ENCODE results near the gene RNF115.

DNA sequence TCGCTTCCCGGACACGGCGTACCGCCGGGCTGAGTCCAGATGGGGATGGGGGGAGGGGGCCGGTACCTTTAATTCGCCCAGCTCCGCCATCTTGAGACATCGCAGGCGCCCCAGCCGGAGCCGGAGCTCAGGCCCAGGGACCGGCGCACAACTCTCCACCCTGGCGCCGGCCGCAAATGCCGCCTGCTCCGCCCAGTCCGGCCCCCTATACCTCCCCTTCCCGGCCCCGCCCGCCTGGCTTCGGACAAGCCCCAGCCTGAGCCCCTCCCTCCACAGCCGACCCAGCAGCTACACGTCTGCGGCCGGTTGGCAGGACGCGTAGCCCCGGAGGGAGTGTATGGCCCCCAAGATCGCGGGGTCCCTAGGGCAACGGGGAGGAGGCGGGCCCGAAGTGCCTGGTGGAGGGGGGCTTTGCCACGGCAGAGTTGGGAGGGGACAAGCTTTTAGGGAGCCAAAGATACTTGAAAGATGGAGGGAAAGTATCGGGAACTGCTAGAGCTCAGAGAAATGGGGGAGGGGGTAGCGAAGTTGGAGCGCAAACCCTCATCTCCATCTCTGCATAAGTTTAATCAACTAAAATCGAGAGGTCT, 35.1 kb upstream of the RNF115 start, which contains the start of gene PIAS3:
- TF ChIP-seq CTCF (IDR thresholded peaks at IDR 0.05; ENCODE audit: insufficient read depth, low read depth, low read length) (no peak), EZH2 (IDR thresholded peaks at IDR 0.05; ENCODE audit: insufficient read depth, low read length) (no peak)

Measured in astrocyte (in vitro differentiated cells and primary cell).